B cell (primary cell): ENCODE data around the gene MYO1E. TPM values are rescaled to one million over a fixed set of nuclear protein-coding genes. Genes with fewer than 3 reads are reported as not detected.

Experiments used
- ATAC-seq: fragments of 200-7000 bp; cut with Tn5 transposase; one replicate; pipeline ENCODE4 v1.10.0; 2021; ENCODE audit warnings: low read depth, mild to moderate bottlenecking, moderate number of reproducible peaks, moderate library complexity
- CTCF ChIA-PET: fragments of 350-600 bp; sonication (Branson Sonifier 250); formaldehyde crosslinking; loops from one replicate; lab custom pipeline; 2021; ENCODE audit warnings: antibody characterized with exemption, inconsistent platforms; lab: Charles Lee
- POLR2A ChIA-PET: fragments of 350-600 bp; sonication (Branson Sonifier 250); formaldehyde crosslinking; loops from one replicate; lab custom pipeline; 2021; ENCODE audit warnings: antibody characterized with exemption; lab: Charles Lee
- DNase-seq: peaks from one replicate; pipeline ENCODE4 v3.0.0; 2013
- H2AFZ ChIP-seq: 2 replicates; pipeline ENCODE4 v1.6.1; 2012; ENCODE audit warnings: mild to moderate bottlenecking, low read depth, low read length; ENCODE audit not compliant: insufficient read depth, poor library complexity, severe bottlenecking
- H3K27ac ChIP-seq, 2 donors: 1 replicate in 1 of 2; 2 replicates in 1 of 2; pipeline ENCODE4 v1.5.1; 2012 to 2013; ENCODE audit warnings: low read length in 2 of 2, mild to moderate bottlenecking in 2 of 2, moderate library complexity in 1 of 2
- H3K27me3 ChIP-seq, 4 experiments: fragments of 200-600 bp in 1 of 4; sonication (generic) in 1 of 4; replicated peaks in 1 of 4; 1 replicate in 2 of 4; 2 replicates in 2 of 4; pipeline versions ENCODE4 v1.6.1 to v1.7.0; 2013 to 2016; ENCODE audit warnings: low read length in 3 of 4, mild to moderate bottlenecking in 2 of 4, mixed read lengths in 1 of 4, moderate library complexity in 1 of 4; ENCODE audit not compliant: insufficient read depth in 4 of 4, control insufficient read depth in 3 of 4; ENCODE audit errors: control extremely low read depth in 1 of 4
- H3K36me3 ChIP-seq, 2 experiments: replicated peaks in 1 of 2; 1 replicate in 1 of 2; 2 replicates in 1 of 2; pipeline versions ENCODE4 v1.6.1 to v1.7.1; 2013; ENCODE audit warnings: low read length in 1 of 2; ENCODE audit not compliant: insufficient read depth in 2 of 2, control insufficient read depth in 1 of 2; ENCODE audit errors: control extremely low read depth in 1 of 2, extremely low read depth in 1 of 2
- H3K4me1 ChIP-seq, 2 donors: fragments of 200-600 bp in 1 of 2; sonication (generic) in 1 of 2; 1 replicate in 1 of 2; 2 replicates in 1 of 2; pipeline versions ENCODE4 v1.5.1 to v1.6.1; 2013 to 2017; ENCODE audit warnings: low read length in 2 of 2; ENCODE audit not compliant: control insufficient read depth in 2 of 2, insufficient read depth in 2 of 2
- H3K4me2 ChIP-seq: replicated peaks from 2 replicates; pipeline ENCODE3; 2012; ENCODE audit warnings: mild to moderate bottlenecking, low read depth, low read length; ENCODE audit not compliant: poor library complexity, severe bottlenecking
- H3K4me3 ChIP-seq, 5 experiments: fragments of 200-600 bp in 1 of 5; sonication (generic) in 1 of 5; 1 replicate in 3 of 5; 2 replicates in 2 of 5; pipeline versions ENCODE4 v1.5.1 to v1.7.0; 2011 to 2016; ENCODE audit warnings: low read length in 4 of 5, mild to moderate bottlenecking in 4 of 5, low read depth in 2 of 5, control low read depth in 1 of 5, moderate library complexity in 1 of 5; ENCODE audit not compliant: insufficient read depth in 1 of 5; ENCODE audit errors: control extremely low read depth in 1 of 5, extremely low read depth in 1 of 5
- H3K79me2 ChIP-seq: fragments of 200-600 bp; sonication (generic); one replicate; pipeline ENCODE4 v1.6.0; 2016; ENCODE audit warnings: low read length; ENCODE audit not compliant: control insufficient read depth, insufficient read depth
- H3K9ac ChIP-seq: fragments of 200-600 bp; sonication (generic); 2 replicates; pipeline ENCODE4 v1.6.1; 2017; ENCODE audit warnings: mild to moderate bottlenecking, low read length, moderate library complexity
- H3K9me3 ChIP-seq, 3 donors: one replicate each; pipeline versions ENCODE4 v1.6.1 to v1.7.1; 2013; ENCODE audit warnings: low read length in 2 of 3; ENCODE audit not compliant: control insufficient read depth in 2 of 3, insufficient read depth in 1 of 3; ENCODE audit errors: control extremely low read depth in 1 of 3
- H4K20me1 ChIP-seq: 2 replicates; pipeline ENCODE4 v1.6.0; 2012; ENCODE audit warnings: mild to moderate bottlenecking, low read length; ENCODE audit not compliant: insufficient read depth, control insufficient read depth, poor library complexity, severe bottlenecking
- H3K27ac Mint-ChIP-seq: one replicate; pipeline ENCODE4 v1.8.0; 2021; ENCODE audit warnings: mixed read lengths
- H3K27me3 Mint-ChIP-seq: one replicate; pipeline ENCODE4 v1.8.0; 2021; ENCODE audit warnings: mixed read lengths
- H3K4me1 Mint-ChIP-seq: one replicate; pipeline ENCODE4 v1.8.0; 2021; ENCODE audit warnings: mixed read lengths
- H3K4me3 Mint-ChIP-seq: one replicate; pipeline ENCODE4 v1.8.0; 2021; ENCODE audit warnings: mixed read lengths
- H3K9me3 Mint-ChIP-seq: one replicate; pipeline ENCODE4 v1.8.0; 2022; ENCODE audit warnings: mixed read lengths; ENCODE audit not compliant: insufficient read depth
- CTCF ChIP-seq: fragments of 200-600 bp; IDR thresholded peaks from one replicate; pipeline ENCODE4 v1.8.0; 2022; ENCODE audit warnings: antibody characterized with exemption, mild to moderate bottlenecking
- EZH2 ChIP-seq: IDR thresholded peaks from 2 replicates; pipeline ENCODE4 v1.6.1; 2012; ENCODE audit warnings: borderline replicate concordance, low read depth, mild to moderate bottlenecking, moderate library complexity, low read length; ENCODE audit not compliant: insufficient read depth, poor library complexity, severe bottlenecking
- WGBS: methylation state at CpG from one replicate; pipeline ENCODE4 v1.1.5; 2013; ENCODE audit warnings: missing lambda C conversion rate; ENCODE audit not compliant: insufficient coverage; 5-methylcytosine and 5-hydroxymethylcytosine counted together
- intact Hi-C: fragments of 100-400 bp; cut with micrococcal nuclease; formaldehyde crosslinking; loops from one replicate; pipeline ENCODE4 v1.10.0; 2022
- polyA plus RNA-seq: library from polyadenylated mRNA; depleted of rRNA; stranded (reverse); fragments of >200 nt; gene quantifications from 2 replicates; pipeline ENCODE4 v1.2.3, GENCODE V29; 2012
- total RNA-seq, 2 donors: library from RNA; stranded (reverse); fragments of 120-200 nt in 1 of 2; gene quantifications; 1 replicate in 1 of 2; 2 replicates in 1 of 2; pipeline versions ENCODE4 v1.2.3 to v1.2.4, GENCODE V29; 2013 to 2022

Gene MYO1E
- total and polyA plus RNA-seq, 2 donors (not counting 1 experiment from before 2014, with no cell fraction given) = 11.9 to 100.0 TPM

- Mint-ChIP-seq H3K27me3 (no peaks in the 10 kb centered on the region), H3K4me3 (peak overlapping the region; percentile 26), H3K9me3 (no peaks in the 10 kb centered on the region), H3K4me1 (peaks cover 82% of the 10 kb centered on the region), H3K27ac (no peak overlapping the region)
- CTCF ChIA-PET = interaction anchor here (0.7 to 1.9 kb wide), 5 partner anchors 10 to 85 kb away, joined by 3 to 14 read pairs (median 4); no protein-coding TSS in a partner anchor
- peaks cover 8% of the 10 kb centered on the region for H4K20me1 ChIP-seq
- H3K4me1 ChIP-seq = peaks cover 67 to 70% of the 10 kb centered on the region in 2 donors
- 90% methylated on average over 2 of the region's 4 CpGs for WGBS
- POLR2A ChIA-PET = interaction anchor here (1.2 kb wide), 1 partner anchor 24 kb away, joined by 9 read pairs; no protein-coding TSS in a partner anchor
- no peaks in the 10 kb centered on the region for H3K9me3 ChIP-seq
- peak overlapping the region in 1 of 2 donors; percentile 42 for H3K27ac ChIP-seq
- no peak overlapping the region for H2AFZ ChIP-seq
- peaks cover 97% of the 10 kb centered on the region for H3K79me2 ChIP-seq
- DNase-seq (no peak), ATAC-seq (no peak)
- H3K9ac ChIP-seq = no peak overlapping the region
- H3K4me3 ChIP-seq = no peak overlapping the region
- intact Hi-C loops = loop anchor here (2.0 to 5.0 kb wide), 2 partner anchors 20 to 33 kb away; no protein-coding TSS in a partner anchor
- H3K4me2 ChIP-seq = peak overlapping the region; percentile 61
- TF ChIP-seq CTCF = no peak
- no peak for TF ChIP-seq EZH2
- no peaks in the 10 kb centered on the region for H3K36me3 ChIP-seq
- no peaks in the 10 kb centered on the region for H3K27me3 ChIP-seq
These were observed 43.6 kb downstream of the MYO1E start for GRCh38 chr15:59329091-59329490.

- Mint-ChIP-seq H3K27me3 (no peaks in the 10 kb centered on the region), H3K4me1 (peaks cover 81% of the 10 kb centered on the region), H3K4me3 (peak overlapping the region; percentile 78), H3K27ac (peak overlapping the region; percentile 90), H3K9me3 (no peaks in the 10 kb centered on the region)
- H3K9me3 ChIP-seq = no peaks in the 10 kb centered on the region
- ATAC-seq (peak; percentile 98), DNase-seq (peak; percentile 76)
- H2AFZ ChIP-seq = peak overlapping the region; percentile 38
- peaks cover 97% of the 10 kb centered on the region for H3K79me2 ChIP-seq
- H3K4me2 ChIP-seq = peak overlapping the region; percentile 61
- ChIA-PET CTCF (interaction anchor here (0.6 to 1.9 kb wide), 5 partner anchors 13 to 165 kb away, joined by 4 to 14 read pairs (median 4); no protein-coding TSS in a partner anchor), POLR2A (interaction anchor here (0.5 to 0.6 kb wide), 4 partner anchors 8 to 259 kb away, joined by 3 to 6 read pairs (median 4); no protein-coding TSS in a partner anchor)
- H3K27me3 ChIP-seq = no peaks in the 10 kb centered on the region
- H3K4me3 ChIP-seq = no peak overlapping the region
- whole genome bisulfite sequencing = 0% methylated on average over 1 of the region's 3 CpGs
- no peaks in the 10 kb centered on the region for H3K36me3 ChIP-seq
- intact Hi-C loops = loop anchor here (1.0 to 5.0 kb wide), 3 partner anchors 21 to 34 kb away; no protein-coding TSS in a partner anchor
- no peaks in the 10 kb centered on the region for H4K20me1 ChIP-seq
- H3K27ac ChIP-seq = peak overlapping the region; percentile 40 to 42
- H3K4me1 ChIP-seq = peaks cover 58 to 64% of the 10 kb centered on the region in 2 donors
- H3K9ac ChIP-seq = no peak overlapping the region
- TF ChIP-seq EZH2 (no peak), CTCF (no peak)
These were observed 44.7 kb downstream of the MYO1E start for GRCh38 chr15:59327942-59328341.
